OCI-LY1 (cell line): ENCODE data around the gene SPAG6.

Experiments used
- H2AFZ ChIP-seq: fragments of 200-600 bp; sonication (generic), shearing (Covaris generic); 2 replicates; pipeline ENCODE4 v1.6.0; 2014; ENCODE audit warnings: antibody characterized with exemption, mild to moderate bottlenecking, low read length
- H3F3A ChIP-seq: fragments of 200-600 bp; sonication (generic), shearing (Covaris generic); 2 replicates; pipeline ENCODE4 v1.6.0; 2014; ENCODE audit warnings: mild to moderate bottlenecking, antibody characterized with exemption, low read length, moderate library complexity; ENCODE audit not compliant: insufficient read depth
- H3K27ac ChIP-seq: fragments of 200-600 bp; sonication (generic); 2 replicates; pipeline ENCODE4 v1.5.1; 2014; ENCODE audit warnings: low read length, mixed run types, mild to moderate bottlenecking, low read depth; ENCODE audit not compliant: poor library complexity, severe bottlenecking
- H3K27me3 ChIP-seq: fragments of 200-600 bp; sonication (generic); 2 replicates; pipeline ENCODE4 v1.6.0; 2014; ENCODE audit warnings: antibody characterized with exemption, mild to moderate bottlenecking, low read length, moderate library complexity; ENCODE audit not compliant: insufficient read depth
- H3K36me3 ChIP-seq: fragments of 200-600 bp; sonication (generic); 2 replicates; pipeline ENCODE4 v1.6.1; 2014; ENCODE audit warnings: mild to moderate bottlenecking, antibody characterized with exemption, low read length, moderate library complexity, mixed read lengths; ENCODE audit not compliant: insufficient read depth
- H3K4me1 ChIP-seq: fragments of 200-600 bp; sonication (generic); 2 replicates; pipeline ENCODE4 v1.5.1; 2014; ENCODE audit warnings: mild to moderate bottlenecking, low read length, moderate library complexity; ENCODE audit not compliant: insufficient read depth, severe bottlenecking
- H3K4me2 ChIP-seq: fragments of 200-600 bp; sonication (generic), shearing (Covaris generic); 2 replicates; pipeline ENCODE4 v1.6.1; 2014; ENCODE audit warnings: low read length
- H3K4me3 ChIP-seq: fragments of 200-600 bp; sonication (generic); 2 replicates; pipeline ENCODE4 v1.5.1; 2014; ENCODE audit warnings: low read length, low read depth, mild to moderate bottlenecking, mixed read lengths; ENCODE audit not compliant: poor library complexity, severe bottlenecking
- H3K79me2 ChIP-seq: fragments of 200-600 bp; shearing (Covaris generic); 2 replicates; pipeline ENCODE4 v1.6.1; 2016; ENCODE audit warnings: mixed run types, low read length, mixed read lengths; ENCODE audit not compliant: insufficient read depth
- H3K9ac ChIP-seq: fragments of 200-600 bp; sonication (generic), shearing (Covaris generic); 2 replicates; pipeline ENCODE4 v1.6.1; 2014; ENCODE audit warnings: mild to moderate bottlenecking, low read length, mixed read lengths
- H3K9me2 ChIP-seq: fragments of 200-600 bp; sonication (generic), shearing (Covaris generic); 2 replicates; pipeline ENCODE4 v1.6.1; 2014; ENCODE audit warnings: low read depth, mild to moderate bottlenecking, low read length, mixed read lengths
- H3K9me3 ChIP-seq: fragments of 200-600 bp; shearing (Covaris generic); 2 replicates; pipeline ENCODE4 v1.6.1; 2014; ENCODE audit warnings: low read length, mixed read lengths
- H4K20me1 ChIP-seq: fragments of 200-600 bp; sonication (generic), shearing (Covaris generic); 2 replicates; pipeline ENCODE4 v1.6.0; 2016; ENCODE audit warnings: mild to moderate bottlenecking, low read length; ENCODE audit not compliant: insufficient read depth
- CTCF ChIP-seq: fragments of 200-600 bp; sonication (generic), shearing (Covaris generic); IDR thresholded peaks from 2 replicates; pipeline ENCODE4 v1.5.1; 2017; ENCODE audit warnings: mild to moderate bottlenecking, antibody characterized with exemption, low read length, moderate library complexity, mixed read lengths
- EZH2 ChIP-seq: fragments of 200-600 bp; sonication (generic), shearing (Covaris generic); IDR thresholded peaks from 2 replicates; pipeline ENCODE4 v1.8.0; 2017; ENCODE audit warnings: borderline replicate concordance, mixed run types, mild to moderate bottlenecking, antibody characterized with exemption, low read length, moderate library complexity, mixed read lengths

Gene SPAG6

GRCh38 chr10:22324893-22325271, 20.4 kb upstream of the SPAG6 start:
- TF ChIP-seq CTCF (no peak), EZH2 (no peak)
- Histone ChIP-seq H3K4me2 (peak overlapping the region; percentile 99), H3K4me3 (peak overlapping the region; percentile 68), H3K27ac (no peak overlapping the region), H2AFZ (no peak overlapping the region), H4K20me1 (peaks cover 3% of the 10 kb centered on the region; the same call in 1 of the 2 replicates), H3K27me3 (peaks cover 3% of the 10 kb centered on the region; the same call in 1 of the 2 replicates), H3K79me2 (no peaks in the 10 kb centered on the region), H3K36me3 (peaks cover 15% of the 10 kb centered on the region), H3K9ac (peak overlapping the region; percentile 61), H3K9me2 (no peaks in the 10 kb centered on the region; the same call in 1 of the 2 replicates), H3K4me1 (peaks cover 39% of the 10 kb centered on the region), H3K9me3 (no peaks in the 10 kb centered on the region), H3F3A (no peaks in the 10 kb centered on the region)

GRCh38 chr10:22325272-22326144, 19.8 kb upstream of the SPAG6 start:
- no peaks in the 10 kb centered on the region for H3K9me3 ChIP-seq
- no peaks in the 10 kb centered on the region for H3K79me2 ChIP-seq
- peaks cover 3% of the 10 kb centered on the region; the same call in 1 of the 2 replicates for H3K27me3 ChIP-seq
- peak overlapping the region; percentile 68 for H3K4me3 ChIP-seq
- peak overlapping the region; percentile 99 for H3K4me2 ChIP-seq
- H3K9me2 ChIP-seq = no peaks in the 10 kb centered on the region; the same call in 1 of the 2 replicates
- TF ChIP-seq EZH2 = no peak
- TF ChIP-seq CTCF = no peak
- H4K20me1 ChIP-seq = peaks cover 3% of the 10 kb centered on the region; the same call in 1 of the 2 replicates
- H3F3A ChIP-seq = no peaks in the 10 kb centered on the region
- H3K36me3 ChIP-seq = peaks cover 19% of the 10 kb centered on the region
- no peak overlapping the region for H3K27ac ChIP-seq
- H3K9ac ChIP-seq = peak overlapping the region; percentile 61
- H2AFZ ChIP-seq = no peak overlapping the region
- peaks cover 35% of the 10 kb centered on the region for H3K4me1 ChIP-seq

- peaks cover 3% of the 10 kb centered on the region; the same call in 1 of the 2 replicates for H4K20me1 ChIP-seq
- H3K4me1 ChIP-seq = peaks cover 35% of the 10 kb centered on the region
- peak overlapping the region; percentile 68 for H3K4me3 ChIP-seq
- H3K9me2 ChIP-seq = no peaks in the 10 kb centered on the region; the same call in 1 of the 2 replicates
- H3K27me3 ChIP-seq = peaks cover 3% of the 10 kb centered on the region; the same call in 1 of the 2 replicates
- peaks cover 19% of the 10 kb centered on the region for H3K36me3 ChIP-seq
- H3K79me2 ChIP-seq = no peaks in the 10 kb centered on the region
- no peak overlapping the region for H3K9ac ChIP-seq
- H3K4me2 ChIP-seq = 0 out of 2 replicates have a peak overlapping the region, but pooled peaks have one; percentile 64
- TF ChIP-seq CTCF = no peak
- no peak for TF ChIP-seq EZH2
- no peaks in the 10 kb centered on the region for H3F3A ChIP-seq
- H3K9me3 ChIP-seq = no peaks in the 10 kb centered on the region
- no peak overlapping the region for H2AFZ ChIP-seq
- no peak overlapping the region for H3K27ac ChIP-seq
Measured at GRCh38 chr10:22326145-22326702, 19.1 kb upstream of the SPAG6 start.
